Measurements from ENCODE around the gene SLC25A43.

SLC25A43 gene

GRCh38 chrX:119398587-119398973 lies 556 bp upstream of the SLC25A43 start:
- TF ChIP-seq, protein P1, sequence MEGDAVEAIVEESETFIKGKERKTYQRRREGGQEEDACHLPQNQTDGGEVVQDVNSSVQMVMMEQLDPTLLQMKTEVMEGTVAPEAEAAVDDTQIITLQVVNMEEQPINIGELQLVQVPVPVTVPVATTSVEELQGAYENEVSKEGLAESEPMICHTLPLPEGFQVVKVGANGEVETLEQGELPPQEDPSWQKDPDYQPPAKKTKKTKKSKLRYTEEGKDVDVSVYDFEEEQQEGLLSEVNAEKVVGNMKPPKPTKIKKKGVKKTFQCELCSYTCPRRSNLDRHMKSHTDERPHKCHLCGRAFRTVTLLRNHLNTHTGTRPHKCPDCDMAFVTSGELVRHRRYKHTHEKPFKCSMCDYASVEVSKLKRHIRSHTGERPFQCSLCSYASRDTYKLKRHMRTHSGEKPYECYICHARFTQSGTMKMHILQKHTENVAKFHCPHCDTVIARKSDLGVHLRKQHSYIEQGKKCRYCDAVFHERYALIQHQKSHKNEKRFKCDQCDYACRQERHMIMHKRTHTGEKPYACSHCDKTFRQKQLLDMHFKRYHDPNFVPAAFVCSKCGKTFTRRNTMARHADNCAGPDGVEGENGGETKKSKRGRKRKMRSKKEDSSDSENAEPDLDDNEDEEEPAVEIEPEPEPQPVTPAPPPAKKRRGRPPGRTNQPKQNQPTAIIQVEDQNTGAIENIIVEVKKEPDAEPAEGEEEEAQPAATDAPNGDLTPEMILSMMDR (IDR thresholded peaks at IDR 0.05; ENCODE audit: extremely low read depth, missing control alignments) = no peak
- DNase-seq (ENCODE audit: low spot score) = no peak

DNA sequence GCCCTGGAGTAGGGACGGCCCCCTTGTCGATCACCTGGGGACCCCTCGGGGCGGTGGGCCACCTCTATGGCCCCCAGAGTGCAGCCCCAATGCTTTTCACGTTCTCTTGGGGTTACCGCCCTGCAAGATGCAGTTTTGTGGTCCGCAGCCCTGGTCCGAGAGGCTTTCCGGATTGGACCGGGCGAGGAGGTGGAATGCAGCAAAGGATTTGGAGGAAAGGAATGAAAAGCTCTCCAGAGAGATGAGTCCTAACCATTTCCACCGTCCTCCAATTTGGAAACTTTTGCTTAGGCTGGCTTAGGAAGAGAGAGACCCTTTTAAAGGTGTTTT lies 601 bp downstream of the SLC25A43 start:
- DNase-seq (ENCODE audit: low spot score) = no peak
- TF ChIP-seq, protein P1 (IDR thresholded peaks at IDR 0.05; ENCODE audit: extremely low read depth, missing control alignments) = no peak

DNA sequence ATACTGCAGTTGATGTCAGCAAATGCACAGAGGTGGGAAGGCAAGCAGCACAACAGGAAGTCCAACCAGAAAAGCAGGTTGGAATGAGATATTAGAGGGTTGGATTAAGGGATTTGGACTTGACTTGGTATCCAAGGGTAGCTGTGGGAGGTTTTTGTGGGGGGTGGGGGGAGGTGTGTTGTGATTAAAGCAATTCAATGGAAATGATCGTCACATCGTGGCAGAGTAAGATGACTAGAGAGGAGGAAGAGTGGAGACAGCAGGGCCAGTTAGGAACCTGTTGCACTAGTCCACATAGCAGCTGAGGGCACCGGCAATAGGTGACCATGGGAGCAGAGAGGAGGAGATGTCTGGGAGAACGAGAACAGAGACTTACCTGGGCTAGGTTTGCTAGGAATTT lies 2.4 kb downstream of the SLC25A43 start:
- DNase-seq (ENCODE audit: low spot score) = no peak
- TF ChIP-seq, protein P1 (IDR thresholded peaks at IDR 0.05; ENCODE audit: extremely low read depth, missing control alignments) = no peak

- TF ChIP-seq, protein P1 (IDR thresholded peaks at IDR 0.05; ENCODE audit: extremely low read depth, missing control alignments) = no peak
- no peak for DNase-seq (ENCODE audit: low spot score)
Measured at GRCh38 chrX:119402588-119402987, 3.5 kb downstream of the SLC25A43 start.

- no peak for DNase-seq (ENCODE audit: low spot score)
- TF ChIP-seq, protein P1 (IDR thresholded peaks at IDR 0.05; ENCODE audit: extremely low read depth, missing control alignments) = no peak
Measured at GRCh38 chrX:119406776-119407175, 7.6 kb downstream of the SLC25A43 start.

DNA sequence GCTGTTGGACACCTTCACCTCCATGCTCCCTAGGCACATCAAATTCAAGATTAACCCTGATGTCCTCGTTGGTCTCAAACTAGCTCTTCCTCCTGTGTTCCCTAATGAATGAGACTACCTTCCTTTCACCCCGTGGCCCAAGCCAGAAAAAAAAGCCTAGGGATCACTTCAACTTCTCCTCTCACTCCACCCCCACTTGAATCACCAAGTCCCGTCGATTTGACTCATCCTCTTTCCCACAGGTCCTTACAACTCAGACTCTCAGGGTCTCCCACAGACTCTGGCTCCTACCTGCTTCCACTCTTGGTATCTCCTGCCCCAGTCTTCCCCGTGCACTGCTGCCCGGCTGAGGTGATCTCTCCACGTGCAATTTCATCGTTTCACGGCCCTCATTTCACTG lies 8.5 kb downstream of the SLC25A43 start:
- TF ChIP-seq, protein P1 (IDR thresholded peaks at IDR 0.05; ENCODE audit: extremely low read depth, missing control alignments) = no peak
- DNase-seq (ENCODE audit: low spot score) = no peak

DNA sequence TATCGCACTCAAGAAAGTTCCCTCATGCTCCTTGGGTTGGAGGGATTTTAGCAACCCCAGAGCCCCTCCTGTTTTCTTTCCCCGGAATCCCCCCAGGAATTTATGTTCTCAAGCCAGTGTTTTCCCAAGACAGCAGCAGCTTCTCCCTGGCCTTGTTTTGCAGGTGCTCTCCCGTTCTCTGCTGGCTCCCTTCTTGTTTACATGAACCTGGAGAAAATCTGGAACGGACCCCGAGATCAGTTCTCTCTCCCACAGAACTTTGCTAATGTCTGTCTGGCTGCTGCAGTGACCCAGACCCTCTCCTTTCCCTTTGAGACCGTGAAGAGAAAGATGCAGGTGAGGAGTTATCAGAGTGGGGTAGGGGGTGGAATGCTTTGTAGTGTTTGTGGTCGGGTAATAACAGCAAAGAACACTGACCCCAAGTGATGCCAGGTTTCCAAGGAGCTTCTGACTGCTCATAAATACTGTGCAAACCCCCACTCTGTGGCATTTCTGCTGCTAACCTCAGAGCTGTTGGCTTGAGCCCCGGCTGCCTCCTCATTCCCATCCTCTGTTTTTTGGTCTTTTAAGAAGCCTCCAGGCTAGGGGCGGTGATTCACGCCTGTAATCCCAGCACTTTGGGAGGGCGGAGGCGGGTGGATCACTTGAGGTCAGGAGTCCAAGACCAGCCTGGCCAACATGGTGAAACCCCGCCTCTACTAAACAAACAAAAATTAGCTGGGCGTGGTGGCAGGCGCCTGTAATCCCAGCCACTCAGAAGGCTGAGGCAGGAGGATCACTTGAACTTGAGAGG lies 11.1 kb downstream of the SLC25A43 start:
- DNase-seq (ENCODE audit: low spot score) = no peak
- TF ChIP-seq, protein P1 (IDR thresholded peaks at IDR 0.05; ENCODE audit: extremely low read depth, missing control alignments) = no peak

Data from GM20000 (cell line).